ENCODE data around the gene FGD2.
A peak's percentile ranks its signal among the peaks of the same experiment; 100 is the strongest.

FGD2 gene

DNA sequence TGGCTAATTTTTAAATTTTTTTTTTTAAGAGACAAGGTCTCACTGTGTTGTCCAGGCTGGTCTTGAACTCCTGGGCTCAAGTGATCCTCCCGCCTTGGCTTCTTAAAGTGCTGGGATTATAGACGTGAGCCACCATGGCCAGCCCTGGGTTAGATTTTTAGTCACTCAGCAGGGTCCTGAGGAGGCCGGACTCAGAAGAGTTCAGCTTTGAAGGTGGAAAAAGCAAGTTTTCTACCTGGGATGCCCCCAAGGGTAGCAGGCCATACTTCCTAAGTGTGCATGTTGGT lies 44.2 kb downstream of the FGD2 start:
- Histone ChIP-seq H3K36me3 (ENCODE audit: control insufficient read depth in 5 of 5, insufficient read depth in 5 of 5, low read length in 5 of 5) (no peaks in the 10 kb centered on the region), H3K4me3 (ENCODE audit: low read depth in 1 of 5, low read length in 5 of 5) (peak overlapping the region in 1 of 5 donors; percentile 17), H3K4me1 (ENCODE audit: control insufficient read depth in 5 of 5, insufficient read depth in 5 of 5, low read length in 5 of 5) (peaks cover 12 to 36% (median 30%) of the 10 kb centered on the region in 5 donors), H3K27ac (ENCODE audit: low read depth, low read length) (peak overlapping the region; percentile 41), H3K9ac (ENCODE audit: low read length in 5 of 5) (no peak overlapping the region), H3K27me3 (ENCODE audit: control insufficient read depth in 5 of 5, insufficient read depth in 4 of 5, low read length in 5 of 5) (no peaks in the 10 kb centered on the region), H3K9me3 (ENCODE audit: control insufficient read depth in 5 of 5, low read length in 5 of 5) (no peaks in the 10 kb centered on the region)

- H3K9me3 ChIP-seq (ENCODE audit: control insufficient read depth in 5 of 5, low read length in 5 of 5), result no peaks in the 10 kb centered on the region
- H3K27me3 ChIP-seq (ENCODE audit: control insufficient read depth in 5 of 5, insufficient read depth in 4 of 5, low read length in 5 of 5), result no peaks in the 10 kb centered on the region
- no peaks in the 10 kb centered on the region for H3K36me3 ChIP-seq (ENCODE audit: control insufficient read depth in 5 of 5, insufficient read depth in 5 of 5, low read length in 5 of 5)
- peak overlapping the region in 3 of 5 donors; percentile 6 to 40 (median 26) for H3K4me3 ChIP-seq (ENCODE audit: low read depth in 1 of 5, low read length in 5 of 5)
- H3K9ac ChIP-seq (ENCODE audit: low read length in 5 of 5), result peak overlapping the region in 1 of 5 donors; percentile 21
- H3K27ac ChIP-seq (ENCODE audit: low read depth, low read length), result peak overlapping the region; percentile 46
- H3K4me1 ChIP-seq (ENCODE audit: control insufficient read depth in 5 of 5, insufficient read depth in 5 of 5, low read length in 5 of 5), result peaks cover 12 to 36% (median 30%) of the 10 kb centered on the region in 5 donors
Measured at GRCh38 chr6:37050045-37050853, 44.8 kb downstream of the FGD2 start.

- Histone ChIP-seq H3K27me3 (ENCODE audit: control insufficient read depth in 5 of 5, insufficient read depth in 4 of 5, low read length in 5 of 5) (no peaks in the 10 kb centered on the region), H3K9me3 (ENCODE audit: control insufficient read depth in 5 of 5, low read length in 5 of 5) (no peaks in the 10 kb centered on the region), H3K36me3 (ENCODE audit: control insufficient read depth in 5 of 5, insufficient read depth in 5 of 5, low read length in 5 of 5) (no peaks in the 10 kb centered on the region), H3K4me3 (ENCODE audit: low read depth in 1 of 5, low read length in 5 of 5) (peak overlapping the region in 1 of 5 donors; percentile 40), H3K9ac (ENCODE audit: low read length in 5 of 5) (peak overlapping the region in 1 of 5 donors; percentile 21), H3K27ac (ENCODE audit: low read depth, low read length) (peak overlapping the region; percentile 46), H3K4me1 (ENCODE audit: control insufficient read depth in 5 of 5, insufficient read depth in 5 of 5, low read length in 5 of 5) (peaks cover 12 to 36% (median 30%) of the 10 kb centered on the region in 5 donors)
Measured at GRCh38 chr6:37050854-37051137, 45.3 kb downstream of the FGD2 start.

- no peaks in the 10 kb centered on the region for H3K27me3 ChIP-seq (ENCODE audit: control insufficient read depth in 5 of 5, insufficient read depth in 4 of 5, low read length in 5 of 5)
- H3K4me3 ChIP-seq (ENCODE audit: low read depth in 1 of 5, low read length in 5 of 5), result no peak overlapping the region
- H3K9me3 ChIP-seq (ENCODE audit: control insufficient read depth in 5 of 5, low read length in 5 of 5), result no peaks in the 10 kb centered on the region
- peaks cover 12 to 36% (median 30%) of the 10 kb centered on the region in 5 donors for H3K4me1 ChIP-seq (ENCODE audit: control insufficient read depth in 5 of 5, insufficient read depth in 5 of 5, low read length in 5 of 5)
- peak overlapping the region; percentile 46 for H3K27ac ChIP-seq (ENCODE audit: low read depth, low read length)
- H3K9ac ChIP-seq (ENCODE audit: low read length in 5 of 5), result no peak overlapping the region
- H3K36me3 ChIP-seq (ENCODE audit: control insufficient read depth in 5 of 5, insufficient read depth in 5 of 5, low read length in 5 of 5), result no peaks in the 10 kb centered on the region
Measured at GRCh38 chr6:37051138-37052026, 45.9 kb downstream of the FGD2 start.

GRCh38 chr6:37052027-37052628 lies 46.7 kb downstream of the FGD2 start:
- Histone ChIP-seq H3K27ac (ENCODE audit: low read depth, low read length) (no peak overlapping the region), H3K4me1 (ENCODE audit: control insufficient read depth in 5 of 5, insufficient read depth in 5 of 5, low read length in 5 of 5) (peaks cover 12 to 36% (median 30%) of the 10 kb centered on the region in 5 donors), H3K27me3 (ENCODE audit: control insufficient read depth in 5 of 5, insufficient read depth in 4 of 5, low read length in 5 of 5) (no peaks in the 10 kb centered on the region), H3K9ac (ENCODE audit: low read length in 5 of 5) (no peak overlapping the region), H3K9me3 (ENCODE audit: control insufficient read depth in 5 of 5, low read length in 5 of 5) (no peaks in the 10 kb centered on the region), H3K36me3 (ENCODE audit: control insufficient read depth in 5 of 5, insufficient read depth in 5 of 5, low read length in 5 of 5) (no peaks in the 10 kb centered on the region), H3K4me3 (ENCODE audit: low read depth in 1 of 5, low read length in 5 of 5) (no peak overlapping the region)

- peaks cover 12 to 34% (median 30%) of the 10 kb centered on the region in 5 donors for H3K4me1 ChIP-seq (ENCODE audit: control insufficient read depth in 5 of 5, insufficient read depth in 5 of 5, low read length in 5 of 5)
- H3K36me3 ChIP-seq (ENCODE audit: control insufficient read depth in 5 of 5, insufficient read depth in 5 of 5, low read length in 5 of 5), result no peaks in the 10 kb centered on the region
- H3K4me3 ChIP-seq (ENCODE audit: low read depth in 1 of 5, low read length in 5 of 5), result no peak overlapping the region
- H3K27me3 ChIP-seq (ENCODE audit: control insufficient read depth in 5 of 5, insufficient read depth in 4 of 5, low read length in 5 of 5), result no peaks in the 10 kb centered on the region
- H3K27ac ChIP-seq (ENCODE audit: low read depth, low read length), result no peak overlapping the region
- no peak overlapping the region for H3K9ac ChIP-seq (ENCODE audit: low read length in 5 of 5)
- no peaks in the 10 kb centered on the region for H3K9me3 ChIP-seq (ENCODE audit: control insufficient read depth in 5 of 5, low read length in 5 of 5)
Measured at GRCh38 chr6:37053683-37054082, 48.2 kb downstream of the FGD2 start.

- Histone ChIP-seq H3K9me3 (ENCODE audit: control insufficient read depth in 5 of 5, low read length in 5 of 5) (no peaks in the 10 kb centered on the region), H3K27ac (ENCODE audit: low read depth, low read length) (no peak overlapping the region), H3K9ac (ENCODE audit: low read length in 5 of 5) (no peak overlapping the region), H3K4me3 (ENCODE audit: low read depth in 1 of 5, low read length in 5 of 5) (no peak overlapping the region), H3K4me1 (ENCODE audit: control insufficient read depth in 5 of 5, insufficient read depth in 5 of 5, low read length in 5 of 5) (peaks cover 9 to 29% (median 27%) of the 10 kb centered on the region in 5 donors), H3K36me3 (ENCODE audit: control insufficient read depth in 5 of 5, insufficient read depth in 5 of 5, low read length in 5 of 5) (no peaks in the 10 kb centered on the region), H3K27me3 (ENCODE audit: control insufficient read depth in 5 of 5, insufficient read depth in 4 of 5, low read length in 5 of 5) (no peaks in the 10 kb centered on the region)
Measured at GRCh38 chr6:37054171-37054570, 48.7 kb downstream of the FGD2 start.

DNA sequence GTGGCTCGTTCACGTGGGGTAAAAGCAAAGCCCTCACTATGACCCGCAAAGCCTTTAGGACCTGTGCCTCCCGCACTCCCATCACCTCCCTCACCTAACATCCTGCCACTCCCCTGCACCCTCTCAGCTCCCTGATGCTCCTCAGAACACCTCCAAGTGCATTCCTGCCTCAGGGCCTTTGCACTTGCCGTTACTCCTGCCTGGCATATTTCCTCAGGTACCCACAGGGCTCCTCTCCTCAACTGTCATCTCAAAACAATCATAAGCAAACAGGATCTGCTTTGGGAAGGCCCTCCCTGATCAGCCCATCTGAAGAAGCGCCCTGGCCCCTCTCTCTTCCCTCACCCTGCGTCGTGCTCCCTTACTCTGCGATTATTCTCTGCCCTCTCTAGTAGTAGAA lies 49.1 kb downstream of the FGD2 start:
- H3K4me1 ChIP-seq (ENCODE audit: control insufficient read depth in 5 of 5, insufficient read depth in 5 of 5, low read length in 5 of 5), result peaks cover 12 to 29% (median 26%) of the 10 kb centered on the region in 5 donors
- H3K9me3 ChIP-seq (ENCODE audit: control insufficient read depth in 5 of 5, low read length in 5 of 5), result no peaks in the 10 kb centered on the region
- H3K9ac ChIP-seq (ENCODE audit: low read length in 5 of 5), result no peak overlapping the region
- no peaks in the 10 kb centered on the region for H3K27me3 ChIP-seq (ENCODE audit: control insufficient read depth in 5 of 5, insufficient read depth in 4 of 5, low read length in 5 of 5)
- no peak overlapping the region for H3K4me3 ChIP-seq (ENCODE audit: low read depth in 1 of 5, low read length in 5 of 5)
- H3K27ac ChIP-seq (ENCODE audit: low read depth, low read length), result no peak overlapping the region
- no peaks in the 10 kb centered on the region for H3K36me3 ChIP-seq (ENCODE audit: control insufficient read depth in 5 of 5, insufficient read depth in 5 of 5, low read length in 5 of 5)

DNA sequence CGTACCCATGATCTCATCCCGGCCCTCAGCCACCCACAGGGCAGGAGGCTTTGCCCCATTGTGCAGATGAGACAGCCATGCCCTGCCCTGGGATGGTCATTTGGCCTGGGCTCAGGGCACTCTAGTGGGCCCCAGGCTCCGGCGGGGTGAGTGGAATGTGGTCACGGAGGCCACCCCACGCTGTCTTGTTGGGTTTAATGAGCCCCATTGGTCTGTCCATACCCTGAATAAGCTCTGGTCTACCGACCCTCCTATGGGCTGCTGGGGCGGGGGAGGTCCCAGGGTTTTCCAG lies 50.6 kb downstream of the FGD2 start:
- H3K9me3 ChIP-seq (ENCODE audit: control insufficient read depth in 5 of 5, low read length in 5 of 5), result no peaks in the 10 kb centered on the region
- no peaks in the 10 kb centered on the region for H3K27me3 ChIP-seq (ENCODE audit: control insufficient read depth in 5 of 5, insufficient read depth in 4 of 5, low read length in 5 of 5)
- no peak overlapping the region for H3K9ac ChIP-seq (ENCODE audit: low read length in 5 of 5)
- H3K27ac ChIP-seq (ENCODE audit: low read depth, low read length), result no peak overlapping the region
- no peaks in the 10 kb centered on the region for H3K36me3 ChIP-seq (ENCODE audit: control insufficient read depth in 5 of 5, insufficient read depth in 5 of 5, low read length in 5 of 5)
- H3K4me1 ChIP-seq (ENCODE audit: control insufficient read depth in 5 of 5, insufficient read depth in 5 of 5, low read length in 5 of 5), result peaks cover 8 to 31% (median 24%) of the 10 kb centered on the region in 5 donors
- no peak overlapping the region for H3K4me3 ChIP-seq (ENCODE audit: low read depth in 1 of 5, low read length in 5 of 5)

Data from subcutaneous abdominal adipose tissue (tissue), 5 donors.